ENCODE data around the gene SIK3.

Gene SIK3

GRCh38 chr11:116911976-116912734 lies 186.1 kb downstream of the SIK3 start:
- no peak overlapping the region for H3K27ac ChIP-seq
- TF ChIP-seq ZFX (IDR thresholded peaks at IDR 0.05; ENCODE audit: borderline replicate concordance), result no peak
- TF ChIP-seq CTCF (IDR thresholded peaks at IDR 0.05), result no peak

GRCh38 chr11:116910847-116911246 lies 187.4 kb downstream of the SIK3 start:
- TF ChIP-seq CTCF (IDR thresholded peaks at IDR 0.05), result no peak
- no peak for TF ChIP-seq ZFX (IDR thresholded peaks at IDR 0.05; ENCODE audit: borderline replicate concordance)
- no peak overlapping the region for H3K27ac ChIP-seq

GRCh38 chr11:116910378-116910777 lies 187.8 kb downstream of the SIK3 start:
- H3K27ac ChIP-seq, result no peak overlapping the region
- TF ChIP-seq CTCF (IDR thresholded peaks at IDR 0.05) (no peak), ZFX (IDR thresholded peaks at IDR 0.05; ENCODE audit: borderline replicate concordance) (no peak)

- TF ChIP-seq ZFX (IDR thresholded peaks at IDR 0.05; ENCODE audit: borderline replicate concordance) (no peak), CTCF (IDR thresholded peaks at IDR 0.05) (no peak)
- H3K27ac ChIP-seq, result no peak overlapping the region
Observed at GRCh38 chr11:116909245-116909644, 189.0 kb downstream of the SIK3 start.

GRCh38 chr11:116906479-116906878 lies 191.7 kb downstream of the SIK3 start:
- no peak for TF ChIP-seq CTCF (IDR thresholded peaks at IDR 0.05)
- TF ChIP-seq ZFX (IDR thresholded peaks at IDR 0.05; ENCODE audit: borderline replicate concordance), result no peak
- no peak overlapping the region for H3K27ac ChIP-seq

GRCh38 chr11:116903090-116903489 lies 195.1 kb downstream of the SIK3 start:
- no peak for TF ChIP-seq CTCF (IDR thresholded peaks at IDR 0.05)
- TF ChIP-seq ZFX (IDR thresholded peaks at IDR 0.05; ENCODE audit: borderline replicate concordance), result no peak
- H3K27ac ChIP-seq, result no peak overlapping the region

- no peak overlapping the region for H3K27ac ChIP-seq
- TF ChIP-seq ZFX (IDR thresholded peaks at IDR 0.05; ENCODE audit: borderline replicate concordance) (no peak), CTCF (IDR thresholded peaks at IDR 0.05) (no peak)
Observed at GRCh38 chr11:116901964-116902688, 196.1 kb downstream of the SIK3 start.
